Measurements from ENCODE around the gene TYW1. TPM values are rescaled to one million over a fixed set of nuclear protein-coding genes. Genes with fewer than 3 reads are reported as not detected.
"Not testable (repeated sequence)": the region's sequence is repeated elsewhere in the genome, so short reads cannot be mapped to it uniquely, and the experiment has no call there.

TYW1 gene
- polyA plus RNA-seq, 5 donors = 20.9 to 25.4 (median 24.0) TPM

- DNase-seq = not testable (repeated sequence)
Measured at GRCh38 chr7:67128257-67128656, 131.6 kb downstream of the TYW1 start.

GRCh38 chr7:67130766-67131165 lies 134.1 kb downstream of the TYW1 start:
- DNase-seq = not testable (repeated sequence)

GRCh38 chr7:67134912-67135311 lies 138.3 kb downstream of the TYW1 start:
- DNase-seq = not testable (repeated sequence)

GRCh38 chr7:67135617-67136486 lies 139.2 kb downstream of the TYW1 start:
- DNase-seq = not testable (repeated sequence)

- not testable (repeated sequence) for DNase-seq
Measured at GRCh38 chr7:67137489-67137888, 140.9 kb downstream of the TYW1 start.

- not testable (repeated sequence) for DNase-seq
Measured at GRCh38 chr7:67139876-67140275, 143.2 kb downstream of the TYW1 start.

- DNase-seq = not testable (repeated sequence)
Measured at GRCh38 chr7:67141001-67141400, 144.4 kb downstream of the TYW1 start.

GRCh38 chr7:67143091-67143786 lies 146.6 kb downstream of the TYW1 start:
- DNase-seq = peak; percentile 31 to 37

- DNase-seq = not testable (repeated sequence)
Measured at GRCh38 chr7:67145581-67146193, 149.1 kb downstream of the TYW1 start.

GRCh38 chr7:67149131-67149530 lies 152.5 kb downstream of the TYW1 start:
- not testable (repeated sequence) for DNase-seq

- not testable (repeated sequence) for DNase-seq
Measured at GRCh38 chr7:67154374-67154773, 157.7 kb downstream of the TYW1 start.

- DNase-seq = not testable (repeated sequence)
Measured at GRCh38 chr7:67156064-67156463, 159.4 kb downstream of the TYW1 start.

GRCh38 chr7:67163285-67163684 lies 166.7 kb downstream of the TYW1 start:
- DNase-seq = not testable (repeated sequence)

- DNase-seq = not testable (repeated sequence)
Measured at GRCh38 chr7:67171151-67171550, 174.5 kb downstream of the TYW1 start.

- not testable (repeated sequence) for DNase-seq
Measured at GRCh38 chr7:67176730-67177129, 180.1 kb downstream of the TYW1 start.

- peak in 1 of 2 donors; percentile 45 for DNase-seq
Measured at GRCh38 chr7:67178915-67179688, 182.5 kb downstream of the TYW1 start.

- not testable (repeated sequence) for DNase-seq
Measured at GRCh38 chr7:67182956-67183750, 186.5 kb downstream of the TYW1 start.

GRCh38 chr7:67184912-67185659 lies 188.5 kb downstream of the TYW1 start:
- not testable (repeated sequence) for DNase-seq

GRCh38 chr7:67185660-67186129 lies 189.1 kb downstream of the TYW1 start:
- not testable (repeated sequence) for DNase-seq

- not testable (repeated sequence) for DNase-seq
Measured at GRCh38 chr7:67189160-67189559, 192.5 kb downstream of the TYW1 start.

All from right lung (tissue), 5 donors.